Ovary (tissue), 9 donors: ENCODE results near the gene CXorf49B. TPM values are rescaled to one million over a fixed set of nuclear protein-coding genes. Genes with fewer than 3 reads are reported as not detected.

Source experiments
- DNase-seq, 5 donors: peaks; one replicate each; pipeline ENCODE4 v3.0.0-alpha.2; 2019 to 2020
- H3K27ac ChIP-seq, 2 donors: fragments of 200-600 bp; one replicate each; pipeline versions ENCODE4 v1.5.1 to v1.8.0; 2019 to 2022
- H3K27me3 ChIP-seq: fragments of 200-600 bp; one replicate; pipeline ENCODE4 v1.8.0; 2022
- H3K36me3 ChIP-seq: fragments of 200-600 bp; sonication (generic); one replicate; pipeline ENCODE4 v1.5.1; 2019
- H3K4me1 ChIP-seq: one replicate; pipeline ENCODE4 v1.8.1; 2013; ENCODE audit warnings: mild to moderate bottlenecking, moderate library complexity; ENCODE audit not compliant: insufficient read depth
- H3K4me3 ChIP-seq: fragments of 200-600 bp; sonication (generic); one replicate; pipeline ENCODE4 v1.5.1; 2017
- H3K9me3 ChIP-seq, 2 donors: fragments of 200-600 bp in 1 of 2; sonication (generic) in 1 of 2; one replicate each; pipeline versions ENCODE4 v1.5.1 to v1.8.1; 2013 to 2019; ENCODE audit warnings: mild to moderate bottlenecking in 1 of 2, moderate library complexity in 1 of 2
- CTCF ChIP-seq, 3 donors: fragments of 450-650 bp in 2 of 3; fragments of 200-600 bp in 1 of 3; IDR thresholded peaks; one replicate each; pipeline versions ENCODE4 v1.5.1 to v1.8.0; 2016 to 2022; ENCODE audit warnings: antibody characterized with exemption in 3 of 3, mild to moderate bottlenecking in 1 of 3
- EP300 ChIP-seq: sonication (generic); formaldehyde crosslinking; IDR thresholded peaks from one replicate; pipeline ENCODE4 v1.6.1; 2017; ENCODE audit warnings: antibody characterized with exemption
- POLR2A ChIP-seq: fragments of 450-650 bp; IDR thresholded peaks from one replicate; pipeline ENCODE4 v1.6.1; 2017; ENCODE audit warnings: antibody characterized with exemption, mild to moderate bottlenecking, moderate library complexity
- WGBS, 3 donors: extraction: QIAGEN DNeasy Blood & Tissue Kit in 1 of 3; methylation state at CpG; one replicate each; pipeline versions ENCODE4 v1.1.5 to v1.1.7; 2013 to 2017; 5-methylcytosine and 5-hydroxymethylcytosine counted together
- intact Hi-C, 4 donors: fragments of 100-400 bp; cut with DNase I; formaldehyde crosslinking; loops; one replicate each; pipeline versions ENCODE4 v1.11.0 to v1.15.1; 2022 to 2023
- polyA plus RNA-seq, 2 donors: library from polyadenylated mRNA; stranded (reverse); fragments of 200-250 nt in 1 of 2; fragments of 350-450 nt in 1 of 2; fragmentation: Illumina TruSeq in 1 of 2; extraction: RNeasy Lipid Tissue Mini Kit (QIAGEN cat#74804) in 1 of 2; gene quantifications; one replicate each; pipeline ENCODE4 v1.2.3, GENCODE V29; 2013 to 2014
- small RNA-seq: library from RNA; depleted of rRNA; stranded (forward); fragments of <200 nt; gene quantifications from one replicate; pipeline ENCODE3, GENCODE V24; 2016
- total RNA-seq, 7 donors: library from RNA; depleted of rRNA in 2 of 7; stranded (reverse); fragments of >200 nt in 2 of 7; fragmentation: NEBNext Ultra II Directional in 3 of 7; extraction: Animal tissue kit (Norgen Biotek cat#: 25700) in 3 of 7; gene quantifications; one replicate each; pipeline versions ENCODE4 v1.1.0 to v1.2.4, GENCODE V29; 2016 to 2023
- donor health status: DM: no; HTN: no; CAD: no; lungs with moderate emphysema.
- donor health status: DM: no; HTN: no; CAD: no.
- donor health status: Bipolar disorder and iron deficiency.
- donor health status: DM: yes; HTN: yes; CAD: no.
- donor health status: DM: no; HTN: no; CAD: no.
- donor health status: DM: yes; HTN: yes; CAD: no.

The CXorf49B gene
- total and polyA plus RNA-seq, 9 donors, result not detected

DNA sequence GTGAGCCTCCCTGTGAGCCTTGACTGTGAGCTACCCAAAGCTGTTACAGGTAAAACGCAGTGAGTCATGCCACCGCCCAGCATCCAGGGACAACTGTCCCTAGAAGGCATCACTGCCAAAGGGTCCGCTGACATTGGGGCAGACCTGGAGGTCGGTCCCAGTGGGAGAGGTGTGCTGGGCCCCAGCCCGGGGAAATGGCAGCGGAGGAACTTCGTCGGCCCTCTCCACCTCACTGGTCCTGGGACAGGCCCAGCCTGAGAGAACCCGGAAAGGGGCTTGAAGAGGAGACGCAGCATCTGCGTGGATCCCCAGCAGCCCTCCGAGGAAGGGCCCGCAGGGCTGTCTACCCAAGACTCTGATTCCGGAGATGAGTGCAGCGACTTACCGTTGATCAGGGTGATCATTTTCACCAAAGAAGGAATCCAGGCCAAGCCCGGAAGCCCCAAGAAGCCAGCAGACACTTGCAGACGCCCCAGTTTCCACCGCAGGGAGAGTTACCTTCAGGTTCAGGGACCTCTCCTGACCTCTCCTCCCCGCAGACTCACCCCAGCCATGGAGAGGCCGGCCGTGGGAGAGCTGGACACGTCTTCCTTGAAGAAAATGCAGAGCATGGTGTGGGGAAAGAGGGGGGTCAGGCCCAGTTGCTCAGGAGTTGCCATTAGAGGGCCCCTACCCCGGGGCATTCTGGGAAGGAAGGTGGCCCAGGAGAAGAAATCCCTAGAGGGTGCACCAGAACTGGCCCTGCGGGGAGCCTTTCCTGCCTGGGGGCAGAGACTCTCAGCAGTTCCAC lies 51.2 kb downstream of the CXorf49B start:
- intact Hi-C loops, result no loop called here
- no peak for DNase-seq
- H3K4me1 ChIP-seq, result no peaks in the 10 kb centered on the region
- H3K27ac ChIP-seq, result no peak overlapping the region
- H3K27me3 ChIP-seq, result no peaks in the 10 kb centered on the region
- no peaks in the 10 kb centered on the region for H3K36me3 ChIP-seq
- TF ChIP-seq EP300, result no peak
- TF ChIP-seq CTCF (IDR thresholded peaks at IDR 0.05), result no peak
- TF ChIP-seq POLR2A, result no peak
- H3K4me3 ChIP-seq, result no peak overlapping the region
- peaks cover 0 to 4% of the 10 kb centered on the region in 2 donors for H3K9me3 ChIP-seq
- 80 to 86% (median 82%) methylated on average over 24 to 25 of the region's 25 CpGs for WGBS, 3 donors

GRCh38 chrX:71815121-71815905 lies 52.2 kb downstream of the CXorf49B start:
- no peak overlapping the region for H3K27ac ChIP-seq
- intact Hi-C loops, result no loop called here
- DNase-seq, result no peak
- peaks cover 0 to 4% of the 10 kb centered on the region in 2 donors for H3K9me3 ChIP-seq
- TF ChIP-seq EP300, result no peak
- TF ChIP-seq POLR2A, result no peak
- TF ChIP-seq CTCF (IDR thresholded peaks at IDR 0.05), result no peak
- no peaks in the 10 kb centered on the region for H3K27me3 ChIP-seq
- no peaks in the 10 kb centered on the region for H3K4me1 ChIP-seq
- WGBS, 3 donors, result 62 to 67% (median 63%) methylated on average over 14 of the region's 14 CpGs
- no peak overlapping the region for H3K4me3 ChIP-seq
- no peaks in the 10 kb centered on the region for H3K36me3 ChIP-seq

DNA sequence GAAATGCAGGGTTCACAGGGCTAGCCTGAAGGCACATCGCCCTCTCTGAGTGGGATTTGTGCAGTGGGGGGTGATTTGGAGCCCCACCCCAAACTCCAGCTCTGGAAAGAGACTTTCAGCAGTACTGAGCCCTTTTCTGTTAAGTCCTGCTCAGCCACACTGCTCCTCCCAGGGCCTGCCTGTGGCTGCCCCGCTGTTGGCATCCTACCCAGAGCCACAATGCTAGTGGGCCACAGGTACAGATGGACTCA lies 52.7 kb downstream of the CXorf49B start:
- H3K4me1 ChIP-seq, result no peaks in the 10 kb centered on the region
- H3K36me3 ChIP-seq, result no peaks in the 10 kb centered on the region
- no peak overlapping the region for H3K4me3 ChIP-seq
- intact Hi-C loops, result no loop called here
- no peaks in the 10 kb centered on the region for H3K27me3 ChIP-seq
- DNase-seq, result no peak
- WGBS, 3 donors, result 44 to 56% (median 47%) methylated on average over 2 of the region's 2 CpGs
- TF ChIP-seq POLR2A (no peak), EP300 (no peak)
- peaks cover 0 to 4% of the 10 kb centered on the region in 2 donors for H3K9me3 ChIP-seq
- no peak overlapping the region for H3K27ac ChIP-seq

Small RNAs within 50 kb of the gene (small RNA-seq; reads per million reads assigned to genes)
- gene BX276092.1, result not detected
- not detected for gene BX276092.6
- not detected for gene BX276092.8

Other genes with a start within 250 kb of the CXorf49B start
- gene OGT, start 230.2 kb upstream of the CXorf49B start, total RNA-seq, result 100 to 1,000 TPM in 5 of 7 donors, 10 to 100 TPM in 2; 91.0 to 201 (median 109) TPM
- 100 to 1,000 TPM in 1 of 2 donors, 10 to 100 TPM in 1; 44.5 to 129 TPM for gene OGT, start 230.2 kb upstream of the CXorf49B start, polyA plus RNA-seq
- gene GCNA, start 184.9 kb upstream of the CXorf49B start, total RNA-seq, result 1 to 10 TPM in 3 of 7 donors, under 1 TPM in 4; 0.46 to 2.3 (median 0.92) TPM
- 1 to 10 TPM in 1 of 2 donors, under 1 TPM in 1; 0.98 to 1.4 TPM for gene GCNA, start 184.9 kb upstream of the CXorf49B start, polyA plus RNA-seq
- gene CXCR3, start 144.8 kb upstream of the CXorf49B start, total RNA-seq, result under 1 TPM in 5 of 7 donors, not detected in 2; 0.12 to 0.34 (median 0.20) TPM
- under 1 TPM in 1 of 2 donors, not detected in 1; 0.08 TPM for gene CXCR3, start 144.8 kb upstream of the CXorf49B start, polyA plus RNA-seq
- not detected for gene CXorf49, start 45.1 kb upstream of the CXorf49B start, total RNA-seq
- gene CXorf49, start 45.1 kb upstream of the CXorf49B start, polyA plus RNA-seq, result not detected
- gene NHSL2, start 147.5 kb downstream of the CXorf49B start, total RNA-seq, result 1 to 10 TPM; 1.2 to 9.2 (median 4.4) TPM
- 1 to 10 TPM; 1.4 to 6.9 TPM for gene NHSL2, start 147.5 kb downstream of the CXorf49B start, polyA plus RNA-seq